SK-N-SH (cell line): ENCODE measurements around the gene PRKD2. TPM values are rescaled to one million over a fixed set of nuclear protein-coding genes. Genes with fewer than 3 reads are reported as not detected.

Source experiments
- CTCF ChIA-PET: fragments of 300-600, 350-600 bp; formaldehyde crosslinking; extraction: SDS; loops from one replicate; lab custom pipeline; 2021; lab: Yijun Ruan, JAX
- POLR2A ChIA-PET: fragments of 350-600 bp; sonication (Branson Sonifier 250); formaldehyde crosslinking; extraction: SDS; loops from one replicate; lab custom pipeline; 2020; ENCODE audit warnings: antibody characterized with exemption, inconsistent platforms; lab: Yijun Ruan, JAX
- DNase-seq: peaks from one replicate; pipeline ENCODE4 v3.0.0; 2012
- H2AFZ ChIP-seq: fragments of 200-600 bp; sonication (generic); 2 replicates; pipeline ENCODE4 v1.8.1; 2016; ENCODE audit warnings: antibody characterized with exemption, mild to moderate bottlenecking, low read depth
- H3F3A ChIP-seq: fragments of 200-600 bp; sonication (generic); replicated peaks from 2 replicates; pipeline ENCODE3; 2016; ENCODE audit warnings: antibody characterized with exemption, mild to moderate bottlenecking; ENCODE audit not compliant: insufficient read depth
- H3K27ac ChIP-seq, 2 experiments: fragments of 200-500 bp in 1 of 2; fragments of 200-600 bp in 1 of 2; sonication (Bioruptor generic) in 1 of 2; sonication (generic), shearing (Covaris generic) in 1 of 2; 2 replicates each; pipeline versions ENCODE4 v1.5.1 to v1.6.1; 2014 to 2016; ENCODE audit warnings: low read depth in 2 of 2, inconsistent platforms in 1 of 2, low read length in 1 of 2, mild to moderate bottlenecking in 1 of 2, mixed read lengths in 1 of 2
- H3K27me3 ChIP-seq: fragments of 200-600 bp; sonication (generic), shearing (Covaris generic); 2 replicates; pipeline ENCODE4 v1.6.1; 2016; ENCODE audit warnings: mixed run types; ENCODE audit not compliant: insufficient read depth
- H3K36me3 ChIP-seq, 2 experiments: fragments of 200-500 bp in 1 of 2; fragments of 200-600 bp in 1 of 2; sonication (Bioruptor generic) in 1 of 2; sonication (generic) in 1 of 2; replicated peaks in 1 of 2; 2 replicates each; pipeline versions ENCODE3 to v1.5.1; 2014 to 2016; ENCODE audit warnings: low read length in 1 of 2, mild to moderate bottlenecking in 1 of 2; ENCODE audit not compliant: insufficient read depth in 2 of 2, control insufficient read depth in 1 of 2
- H3K4me1 ChIP-seq, 2 experiments: fragments of 200-500 bp in 1 of 2; fragments of 200-600 bp in 1 of 2; sonication (Bioruptor generic) in 1 of 2; sonication (generic), shearing (Covaris generic) in 1 of 2; 2 replicates each; pipeline versions ENCODE4 v1.5.1 to v1.6.1; 2014 to 2016; ENCODE audit warnings: low read depth in 1 of 2, low read length in 1 of 2, mixed run types in 1 of 2; ENCODE audit not compliant: insufficient read depth in 2 of 2, control insufficient read depth in 1 of 2
- H3K4me2 ChIP-seq: fragments of 200-600 bp; sonication (generic), shearing (Covaris generic); 2 replicates; pipeline ENCODE4 v1.6.1; 2017; ENCODE audit warnings: mixed run types
- H3K4me3 ChIP-seq, 2 experiments: fragments of 200-500 bp in 1 of 2; fragments of 200-600 bp in 1 of 2; sonication (Bioruptor generic) in 1 of 2; sonication (generic), shearing (Covaris generic) in 1 of 2; 2 replicates each; pipeline versions ENCODE4 v1.5.1 to v1.8.1; 2014 to 2016; ENCODE audit warnings: low read depth in 2 of 2, inconsistent platforms in 1 of 2, low read length in 1 of 2, mild to moderate bottlenecking in 1 of 2, mixed read lengths in 1 of 2, moderate library complexity in 1 of 2
- H3K79me2 ChIP-seq: fragments of 200-600 bp; sonication (generic); 2 replicates; pipeline ENCODE4 v1.8.1; 2017; ENCODE audit warnings: mild to moderate bottlenecking; ENCODE audit not compliant: insufficient read depth
- H3K9ac ChIP-seq: fragments of 200-600 bp; sonication (generic); 2 replicates; pipeline ENCODE4 v1.6.1; 2017; ENCODE audit warnings: mixed run types
- H3K9me2 ChIP-seq: fragments of 200-600 bp; sonication (generic); 2 replicates; pipeline ENCODE4 v1.6.1; 2017; ENCODE audit warnings: mixed run types
- H3K9me3 ChIP-seq: fragments of 200-600 bp; sonication (generic); 2 replicates; pipeline ENCODE4 v1.6.1; 2017; ENCODE audit warnings: mixed run types, mild to moderate bottlenecking, moderate library complexity
- H4K20me1 ChIP-seq: fragments of 200-600 bp; sonication (generic); 2 replicates; pipeline ENCODE4 v1.6.1; 2017; ENCODE audit warnings: mild to moderate bottlenecking, mixed run types; ENCODE audit not compliant: insufficient read depth
- ELF1 ChIP-seq: IDR thresholded peaks from 2 replicates; pipeline ENCODE4 v1.4.0; 2012
- EZH2phosphoT487 ChIP-seq: fragments of 200-600 bp; sonication (generic); IDR thresholded peaks from 2 replicates; pipeline ENCODE4 v1.6.1; 2017; ENCODE audit warnings: low read depth, mixed run types, mild to moderate bottlenecking, antibody characterized with exemption, moderate library complexity, borderline replicate concordance
- FOSL2 ChIP-seq: IDR thresholded peaks from 2 replicates; pipeline ENCODE4 v1.4.0; 2012; ENCODE audit warnings: low read depth, mild to moderate bottlenecking, moderate library complexity, borderline replicate concordance
- FOXJ3 ChIP-seq: sonication (generic); formaldehyde crosslinking; IDR thresholded peaks from 2 replicates; pipeline ENCODE4 v1.5.1; 2020; ENCODE audit warnings: mild to moderate bottlenecking, missing genetic modification reagents
- FOXM1 ChIP-seq: IDR thresholded peaks from 2 replicates; pipeline ENCODE4 v1.4.0; 2012; ENCODE audit warnings: low read depth, mild to moderate bottlenecking
- MXI1 ChIP-seq: IDR thresholded peaks from 2 replicates; pipeline ENCODE4 v1.6.1; 2012; ENCODE audit warnings: mild to moderate bottlenecking, low read depth, low read length, improper control_type of control experiment
- RAD21 ChIP-seq: IDR thresholded peaks from 2 replicates; pipeline ENCODE4 v1.6.1; 2012; ENCODE audit warnings: mild to moderate bottlenecking, low read length
- SIN3A ChIP-seq: IDR thresholded peaks from 2 replicates; pipeline ENCODE4 v1.6.1; 2012; ENCODE audit warnings: low read depth, mild to moderate bottlenecking, low read length, moderate library complexity, borderline replicate concordance
- TAF1 ChIP-seq: IDR thresholded peaks from 2 replicates; pipeline ENCODE4 v1.6.1; 2012; ENCODE audit warnings: low read depth, mild to moderate bottlenecking, low read length, moderate library complexity, borderline replicate concordance
- TCF12 ChIP-seq: IDR thresholded peaks from 2 replicates; pipeline ENCODE4 v1.4.0; 2012
- TEAD4 ChIP-seq: IDR thresholded peaks from 2 replicates; pipeline ENCODE4 v1.4.0; 2012; ENCODE audit warnings: mild to moderate bottlenecking, borderline replicate concordance; ENCODE audit not compliant: insufficient read depth
- YY1 ChIP-seq: IDR thresholded peaks from 2 replicates; pipeline ENCODE4 v1.4.0; 2012; ENCODE audit warnings: low read depth, mild to moderate bottlenecking
- WGBS: methylation state at CpG from one replicate; pipeline ENCODE4 v1.1.6; 2017; ENCODE audit warnings: low lambda C conversion rate; 5-methylcytosine and 5-hydroxymethylcytosine counted together
- polyA plus RNA-seq, 3 experiments: library from polyadenylated mRNA; depleted of rRNA; stranded (reverse); fragments of >200 nt; gene quantifications; 2 replicates each; pipeline ENCODE4 v1.2.3, GENCODE V29; 2012
- TF ChIP-seq, protein P1 (sequence below): IDR thresholded peaks from 2 replicates; pipeline ENCODE4 v1.4.0; 2012; ENCODE audit warnings: low read depth, borderline replicate concordance
- TF ChIP-seq, protein P2 (sequence below): fragments of 200-600 bp; sonication (generic); IDR thresholded peaks from 2 replicates; pipeline ENCODE4 v1.6.1; 2017; ENCODE audit warnings: antibody characterized with exemption, mild to moderate bottlenecking, moderate library complexity
- TF ChIP-seq, protein P3 (sequence below): IDR thresholded peaks from 2 replicates; pipeline ENCODE4; 2012

Gene PRKD2
- polyA plus RNA-seq, 1 of the 3 experiments (the other 2 are of a cell fraction), result 21.4 TPM

DNA sequence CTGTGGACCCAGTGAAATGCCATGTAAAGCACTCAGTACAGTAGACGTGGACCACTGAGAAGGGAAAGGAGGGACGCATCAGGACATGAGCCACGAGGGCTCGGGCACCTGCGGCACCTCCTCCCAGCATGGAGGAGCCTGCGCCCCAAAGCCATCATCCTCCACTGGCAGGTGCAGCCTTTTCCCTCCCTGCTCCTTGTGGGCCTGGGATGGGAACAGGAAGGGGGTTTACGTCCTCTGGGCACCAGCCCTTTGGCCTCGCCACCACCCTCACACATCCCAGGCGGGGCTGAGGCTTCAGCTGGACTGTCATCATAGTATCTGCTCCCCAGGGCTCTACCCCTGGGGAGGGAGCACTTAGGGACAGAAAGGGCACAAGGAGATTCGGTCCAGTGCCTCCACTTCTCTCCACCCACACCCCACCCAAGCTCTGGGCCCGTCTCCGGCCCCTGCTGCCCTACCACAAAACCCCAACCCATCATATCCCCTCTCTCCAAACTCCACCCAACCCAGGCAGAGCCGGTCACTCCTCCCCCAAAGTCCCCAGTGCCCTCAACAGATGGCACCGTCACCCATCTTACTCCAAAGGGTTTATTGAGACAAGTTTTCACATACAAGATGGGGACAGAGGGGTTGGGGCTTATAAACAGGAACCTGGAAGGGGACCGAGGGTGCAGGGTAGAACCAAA lies 2.2 kb upstream of the PRKD2 start (continued):
- TF ChIP-seq, protein P1, sequence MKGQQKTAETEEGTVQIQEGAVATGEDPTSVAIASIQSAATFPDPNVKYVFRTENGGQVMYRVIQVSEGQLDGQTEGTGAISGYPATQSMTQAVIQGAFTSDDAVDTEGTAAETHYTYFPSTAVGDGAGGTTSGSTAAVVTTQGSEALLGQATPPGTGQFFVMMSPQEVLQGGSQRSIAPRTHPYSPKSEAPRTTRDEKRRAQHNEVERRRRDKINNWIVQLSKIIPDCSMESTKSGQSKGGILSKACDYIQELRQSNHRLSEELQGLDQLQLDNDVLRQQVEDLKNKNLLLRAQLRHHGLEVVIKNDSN, result no peak
- TF ChIP-seq RAD21 (no peak), FOSL2 (no peak), MXI1 (no peak), TCF12 (no peak), ELF1 (no peak), FOXM1 (no peak), EZH2phosphoT487 (no peak)
- TF ChIP-seq, protein P2, sequence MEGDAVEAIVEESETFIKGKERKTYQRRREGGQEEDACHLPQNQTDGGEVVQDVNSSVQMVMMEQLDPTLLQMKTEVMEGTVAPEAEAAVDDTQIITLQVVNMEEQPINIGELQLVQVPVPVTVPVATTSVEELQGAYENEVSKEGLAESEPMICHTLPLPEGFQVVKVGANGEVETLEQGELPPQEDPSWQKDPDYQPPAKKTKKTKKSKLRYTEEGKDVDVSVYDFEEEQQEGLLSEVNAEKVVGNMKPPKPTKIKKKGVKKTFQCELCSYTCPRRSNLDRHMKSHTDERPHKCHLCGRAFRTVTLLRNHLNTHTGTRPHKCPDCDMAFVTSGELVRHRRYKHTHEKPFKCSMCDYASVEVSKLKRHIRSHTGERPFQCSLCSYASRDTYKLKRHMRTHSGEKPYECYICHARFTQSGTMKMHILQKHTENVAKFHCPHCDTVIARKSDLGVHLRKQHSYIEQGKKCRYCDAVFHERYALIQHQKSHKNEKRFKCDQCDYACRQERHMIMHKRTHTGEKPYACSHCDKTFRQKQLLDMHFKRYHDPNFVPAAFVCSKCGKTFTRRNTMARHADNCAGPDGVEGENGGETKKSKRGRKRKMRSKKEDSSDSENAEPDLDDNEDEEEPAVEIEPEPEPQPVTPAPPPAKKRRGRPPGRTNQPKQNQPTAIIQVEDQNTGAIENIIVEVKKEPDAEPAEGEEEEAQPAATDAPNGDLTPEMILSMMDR, result no peak
- TF ChIP-seq, protein P3, sequence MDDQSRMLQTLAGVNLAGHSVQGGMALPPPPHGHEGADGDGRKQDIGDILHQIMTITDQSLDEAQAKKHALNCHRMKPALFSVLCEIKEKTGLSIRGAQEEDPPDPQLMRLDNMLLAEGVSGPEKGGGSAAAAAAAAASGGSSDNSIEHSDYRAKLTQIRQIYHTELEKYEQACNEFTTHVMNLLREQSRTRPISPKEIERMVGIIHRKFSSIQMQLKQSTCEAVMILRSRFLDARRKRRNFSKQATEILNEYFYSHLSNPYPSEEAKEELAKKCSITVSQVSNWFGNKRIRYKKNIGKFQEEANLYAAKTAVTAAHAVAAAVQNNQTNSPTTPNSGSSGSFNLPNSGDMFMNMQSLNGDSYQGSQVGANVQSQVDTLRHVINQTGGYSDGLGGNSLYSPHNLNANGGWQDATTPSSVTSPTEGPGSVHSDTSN, result no peak

DNA sequence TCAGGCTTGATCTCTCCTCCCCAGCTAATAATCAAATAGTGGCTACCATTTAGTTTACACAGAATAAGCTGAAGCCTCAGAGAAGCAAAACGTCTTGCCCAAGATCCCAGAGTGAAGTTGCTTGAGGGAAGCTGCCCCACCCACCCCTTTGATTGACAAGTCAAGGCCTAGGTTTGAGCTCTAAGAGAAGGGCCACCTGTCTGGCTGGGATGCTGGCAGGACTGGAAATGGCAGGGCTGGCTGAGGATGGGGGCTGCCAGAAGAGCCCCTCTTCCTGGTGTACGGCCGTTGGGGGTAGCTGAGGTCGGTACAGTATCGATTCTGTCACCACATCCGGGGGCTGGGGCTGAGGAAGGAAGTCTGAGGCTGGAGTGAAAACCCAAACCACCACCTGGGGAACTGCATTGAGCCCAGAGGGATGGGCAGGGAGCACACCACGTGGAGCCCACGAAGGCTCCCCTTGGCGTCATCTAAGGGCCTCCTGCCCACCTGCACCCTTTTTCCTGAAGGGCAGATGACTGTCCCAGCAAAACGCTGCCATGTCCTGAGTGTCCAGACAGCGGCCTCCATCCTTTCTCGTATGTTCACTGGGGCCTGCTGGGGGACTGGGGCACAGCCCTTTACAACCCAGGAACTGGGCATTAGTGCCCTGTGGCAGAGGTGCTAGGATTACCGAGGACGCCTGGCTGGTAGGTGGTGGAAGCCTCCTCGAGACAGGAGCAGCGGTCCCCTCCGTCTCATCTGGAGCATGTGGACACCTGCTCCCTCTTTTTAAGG lies 1.4 kb upstream of the PRKD2 start:
- Histone ChIP-seq H4K20me1 (no peaks in the 10 kb centered on the region), H3K4me2 (peak overlapping the region; percentile 91; the same call in 1 of the 2 replicates), H3K9me2 (no peaks in the 10 kb centered on the region), H2AFZ (no peak overlapping the region), H3F3A (peaks cover 16% of the 10 kb centered on the region), H3K27ac (no peak overlapping the region; a peak in 1 of 4 replicates), H3K4me1 (peaks cover 0 to 17% of the 10 kb centered on the region in 2 experiments; a peak in 2 of 4 replicates), H3K79me2 (peaks cover 32% of the 10 kb centered on the region), H3K4me3 (peak overlapping the region in 1 of 2 experiments; percentile 88; a peak in 1 of 4 replicates), H3K36me3 (peaks cover 2 to 46% of the 10 kb centered on the region in 2 experiments), H3K9me3 (no peaks in the 10 kb centered on the region), H3K9ac (no peak overlapping the region), H3K27me3 (no peaks in the 10 kb centered on the region)
- CTCF ChIA-PET, result interaction anchor here (1.0 to 1.6 kb wide), 2 partner anchors 10 to 17 kb away, joined by 3 to 7 read pairs; no protein-coding TSS in a partner anchor
- DNase-seq, result no peak
- WGBS, result 78% methylated on average over 11 of the region's 17 CpGs
- no peak for TF ChIP-seq TAF1
- no peak for TF ChIP-seq FOSL2
- TF ChIP-seq FOXJ3 (CRISPR knock-in tag), result no peak
- TF ChIP-seq, protein P3, result peak; percentile 55; the same call in 1 of the 2 replicates
- TF ChIP-seq TEAD4, result no peak
- TF ChIP-seq SIN3A, result no peak
- no peak for TF ChIP-seq RAD21
- TF ChIP-seq YY1, result no peak
- POLR2A ChIA-PET, result no interaction called here
